Chondrocyte (in vitro differentiated cells): ENCODE measurements around the gene GGNBP2. TPM values are rescaled to one million over a fixed set of nuclear protein-coding genes. Genes with fewer than 3 reads are reported as not detected.

Experiments used
- DNase-seq: peaks from one replicate; pipeline ENCODE4 v3.0.0; 2021; ENCODE audit warnings: mixed read lengths, low spot score
- H3K27ac Mint-ChIP-seq: one replicate; pipeline ENCODE4 v1.8.0; 2021; ENCODE audit warnings: mild to moderate bottlenecking, moderate library complexity, mixed read lengths; ENCODE audit not compliant: unreplicated experiment
- H3K27me3 Mint-ChIP-seq: 2 replicates; pipeline ENCODE4 v1.8.0; 2021; ENCODE audit warnings: low read depth, mixed read lengths
- H3K36me3 Mint-ChIP-seq: 2 replicates; pipeline ENCODE4 v1.8.0; 2021; ENCODE audit warnings: low read depth, mixed read lengths
- H3K4me1 Mint-ChIP-seq: 2 replicates; pipeline ENCODE4 v1.8.0; 2021; ENCODE audit warnings: low read depth, mild to moderate bottlenecking, mixed read lengths
- H3K4me3 Mint-ChIP-seq: one replicate; pipeline ENCODE4 v1.8.0; 2021; ENCODE audit warnings: mild to moderate bottlenecking, moderate library complexity, mixed read lengths; ENCODE audit not compliant: unreplicated experiment
- H3K9me3 Mint-ChIP-seq: 2 replicates; pipeline ENCODE4 v1.8.0; 2021; ENCODE audit warnings: low read depth, mixed read lengths
- CTCF ChIP-seq: fragments of 200-600 bp; sonication (generic); IDR thresholded peaks from 2 replicates; pipeline ENCODE4 v1.5.0; 2021; ENCODE audit warnings: antibody characterized with exemption, mild to moderate bottlenecking, moderate library complexity
- total RNA-seq: library from RNA; stranded (reverse); gene quantifications from 3 replicates; pipeline ENCODE4 v1.2.1, GENCODE V29; 2021

GGNBP2 gene
- total RNA-seq, 1 donor from 2014 or later, result 68.2 TPM

- peaks cover 5% of the 10 kb centered on the region for H3K36me3 Mint-ChIP-seq
- peak overlapping the region; percentile 63 for H3K27ac Mint-ChIP-seq
- H3K9me3 Mint-ChIP-seq, result no peaks in the 10 kb centered on the region
- H3K4me3 Mint-ChIP-seq, result peak overlapping the region; percentile 64
- peaks cover 19% of the 10 kb centered on the region for H3K4me1 Mint-ChIP-seq
- DNase-seq, result no peak
- H3K27me3 Mint-ChIP-seq, result no peaks in the 10 kb centered on the region
- TF ChIP-seq CTCF, result no peak
These were observed 47.6 kb downstream of the GGNBP2 start for GRCh38 chr17:36592316-36592715.

GRCh38 chr17:36592716-36593321 is 48.1 kb downstream of the GGNBP2 start:
- H3K9me3 Mint-ChIP-seq, result no peaks in the 10 kb centered on the region
- DNase-seq, result no peak
- H3K27me3 Mint-ChIP-seq, result no peaks in the 10 kb centered on the region
- peak overlapping the region; percentile 63 for H3K27ac Mint-ChIP-seq
- H3K4me1 Mint-ChIP-seq, result peaks cover 19% of the 10 kb centered on the region
- no peak for TF ChIP-seq CTCF
- peak overlapping the region; percentile 64 for H3K4me3 Mint-ChIP-seq
- peaks cover 5% of the 10 kb centered on the region for H3K36me3 Mint-ChIP-seq

GRCh38 chr17:36593656-36594316 is 49.1 kb downstream of the GGNBP2 start:
- peaks cover 4% of the 10 kb centered on the region for H3K36me3 Mint-ChIP-seq
- no peak for DNase-seq
- H3K4me3 Mint-ChIP-seq, result no peak overlapping the region
- H3K4me1 Mint-ChIP-seq, result peaks cover 19% of the 10 kb centered on the region
- peak overlapping the region; percentile 54 for H3K27ac Mint-ChIP-seq
- no peak for TF ChIP-seq CTCF
- no peaks in the 10 kb centered on the region for H3K27me3 Mint-ChIP-seq
- H3K9me3 Mint-ChIP-seq, result no peaks in the 10 kb centered on the region

GRCh38 chr17:36594626-36595401 is 50.1 kb downstream of the GGNBP2 start:
- H3K9me3 Mint-ChIP-seq, result no peaks in the 10 kb centered on the region
- no peak overlapping the region for H3K27ac Mint-ChIP-seq
- no peaks in the 10 kb centered on the region for H3K27me3 Mint-ChIP-seq
- peaks cover 19% of the 10 kb centered on the region for H3K4me1 Mint-ChIP-seq
- no peak for DNase-seq
- no peak for TF ChIP-seq CTCF
- peaks cover 2% of the 10 kb centered on the region for H3K36me3 Mint-ChIP-seq
- H3K4me3 Mint-ChIP-seq, result no peak overlapping the region

- DNase-seq, result no peak
- Mint-ChIP-seq H3K4me3 (no peak overlapping the region), H3K27ac (no peak overlapping the region), H3K36me3 (peaks cover 2% of the 10 kb centered on the region), H3K9me3 (no peaks in the 10 kb centered on the region), H3K4me1 (peaks cover 25% of the 10 kb centered on the region), H3K27me3 (no peaks in the 10 kb centered on the region)
- TF ChIP-seq CTCF, result no peak
These were observed 52.5 kb downstream of the GGNBP2 start for GRCh38 chr17:36597226-36597625.
